Mucosa of rectum (tissue), 2 donors: Measurements from ENCODE around the gene FAM149A.

Experiments used
- H3K27ac ChIP-seq, 2 donors: one replicate each; pipeline ENCODE4 v1.7.0; 2013; ENCODE audit warnings: inconsistent platforms in 2 of 2, low read depth in 2 of 2, low read length in 2 of 2
- H3K27me3 ChIP-seq, 2 donors: one replicate each; pipeline ENCODE4 v1.7.0; 2013; ENCODE audit warnings: low read length in 2 of 2; ENCODE audit not compliant: control insufficient read depth in 2 of 2, insufficient read depth in 2 of 2
- H3K36me3 ChIP-seq, 2 donors: one replicate each; pipeline ENCODE4 v1.7.0; 2013; ENCODE audit warnings: low read length in 2 of 2; ENCODE audit not compliant: control insufficient read depth in 2 of 2, insufficient read depth in 2 of 2
- H3K4me1 ChIP-seq, 2 donors: one replicate each; pipeline ENCODE4 v1.7.0; 2013; ENCODE audit warnings: low read length in 2 of 2, mild to moderate bottlenecking in 1 of 2; ENCODE audit not compliant: control insufficient read depth in 2 of 2, insufficient read depth in 2 of 2
- H3K4me3 ChIP-seq, 2 donors: one replicate each; pipeline ENCODE4 v1.7.0; 2013; ENCODE audit warnings: low read length in 2 of 2
- H3K9ac ChIP-seq, 2 donors: one replicate each; pipeline ENCODE4 v1.7.0; 2013; ENCODE audit warnings: low read length in 2 of 2, low read depth in 1 of 2, mild to moderate bottlenecking in 1 of 2
- H3K9me3 ChIP-seq, 2 donors: one replicate each; pipeline ENCODE4 v1.7.0; 2013; ENCODE audit warnings: low read length in 2 of 2; ENCODE audit not compliant: control insufficient read depth in 2 of 2
- donor health status: healthy.
- donor health status: Normal muscosa, but diverticular disease.

FAM149A gene

GRCh38 chr4:186104114-186104889 lies at the start of gene FAM149A:
Gene FAM149A (plus strand): TSS chr4:186104704.
- no peaks in the 10 kb centered on the region for H3K9me3 ChIP-seq
- H3K9ac ChIP-seq, result peak within 1 kb of the TSS; percentile 65 to 84
- peaks cover 4 to 13% of the 10 kb centered on the region in 2 donors for H3K4me1 ChIP-seq
- peak within 1 kb of the TSS; percentile 71 for H3K4me3 ChIP-seq
- H3K27me3 ChIP-seq, result no peaks in the 10 kb centered on the region
- H3K36me3 ChIP-seq, result no peaks in the 10 kb centered on the region
- peak within 1 kb of the TSS; percentile 54 to 63 for H3K27ac ChIP-seq

GRCh38 chr4:186058253-186058979 lies 46.1 kb upstream of the FAM149A start:
- no peak overlapping the region for H3K4me3 ChIP-seq
- H3K9me3 ChIP-seq, result no peaks in the 10 kb centered on the region
- no peaks in the 10 kb centered on the region for H3K36me3 ChIP-seq
- H3K27me3 ChIP-seq, result no peaks in the 10 kb centered on the region
- H3K4me1 ChIP-seq, result no peaks in the 10 kb centered on the region
- no peak overlapping the region for H3K9ac ChIP-seq
- H3K27ac ChIP-seq, result no peak overlapping the region

GRCh38 chr4:186058980-186059316 lies 45.6 kb upstream of the FAM149A start:
- Histone ChIP-seq H3K4me1 (no peaks in the 10 kb centered on the region), H3K9ac (no peak overlapping the region), H3K27ac (no peak overlapping the region), H3K36me3 (no peaks in the 10 kb centered on the region), H3K4me3 (no peak overlapping the region), H3K9me3 (no peaks in the 10 kb centered on the region), H3K27me3 (no peaks in the 10 kb centered on the region)

- H3K27me3 ChIP-seq, result no peaks in the 10 kb centered on the region
- H3K27ac ChIP-seq, result no peak overlapping the region
- no peak overlapping the region for H3K9ac ChIP-seq
- H3K36me3 ChIP-seq, result no peaks in the 10 kb centered on the region
- H3K9me3 ChIP-seq, result no peaks in the 10 kb centered on the region
- H3K4me3 ChIP-seq, result no peak overlapping the region
- H3K4me1 ChIP-seq, result no peaks in the 10 kb centered on the region
Measured at GRCh38 chr4:186061921-186062320, 42.6 kb upstream of the FAM149A start.

- Histone ChIP-seq H3K9ac (peak overlapping the region in 1 of 2 donors; percentile 72), H3K27ac (peak overlapping the region; percentile 4 to 66), H3K4me1 (peaks cover 5% of the 10 kb centered on the region in 2 donors), H3K36me3 (no peaks in the 10 kb centered on the region), H3K4me3 (peak overlapping the region; percentile 88 to 97), H3K27me3 (no peaks in the 10 kb centered on the region), H3K9me3 (no peaks in the 10 kb centered on the region)
Measured at GRCh38 chr4:186067757-186068385, 36.6 kb upstream of the FAM149A start.

GRCh38 chr4:186068581-186069348 lies 35.7 kb upstream of the FAM149A start, which contains the start of gene TLR3:
Gene TLR3 (plus strand): TSS chr4:186069156. CDS start chr4:186076620, 7,464 bp downstream.
- Histone ChIP-seq H3K9me3 (no peaks in the 10 kb centered on the region), H3K4me1 (peaks cover 5% of the 10 kb centered on the region in 2 donors), H3K27ac (peak within 1 kb of the TSS; percentile 43 to 66), H3K9ac (peak within 1 kb of the TSS; percentile 60 to 72), H3K4me3 (peak within 1 kb of the TSS; percentile 88 to 97), H3K27me3 (no peaks in the 10 kb centered on the region), H3K36me3 (no peaks in the 10 kb centered on the region)

- H3K27ac ChIP-seq, result peak overlapping the region in 1 of 2 donors; percentile 14
- peak overlapping the region; percentile 60 to 72 for H3K9ac ChIP-seq
- H3K4me3 ChIP-seq, result peak overlapping the region; percentile 88 to 97
- H3K4me1 ChIP-seq, result peaks cover 5% of the 10 kb centered on the region in 2 donors
- no peaks in the 10 kb centered on the region for H3K36me3 ChIP-seq
- no peaks in the 10 kb centered on the region for H3K9me3 ChIP-seq
- no peaks in the 10 kb centered on the region for H3K27me3 ChIP-seq
Measured at GRCh38 chr4:186069729-186070128, 34.8 kb upstream of the FAM149A start.

GRCh38 chr4:186072516-186072915 lies 32.0 kb upstream of the FAM149A start:
- H3K4me3 ChIP-seq, result no peak overlapping the region
- no peaks in the 10 kb centered on the region for H3K27me3 ChIP-seq
- H3K9me3 ChIP-seq, result no peaks in the 10 kb centered on the region
- H3K27ac ChIP-seq, result no peak overlapping the region
- H3K36me3 ChIP-seq, result peaks cover 0 to 3% of the 10 kb centered on the region in 2 donors
- H3K4me1 ChIP-seq, result peaks cover 5% of the 10 kb centered on the region in 2 donors
- H3K9ac ChIP-seq, result no peak overlapping the region

- no peaks in the 10 kb centered on the region for H3K27me3 ChIP-seq
- H3K27ac ChIP-seq, result no peak overlapping the region
- no peaks in the 10 kb centered on the region for H3K9me3 ChIP-seq
- peaks cover 0 to 5% of the 10 kb centered on the region in 2 donors for H3K4me1 ChIP-seq
- peaks cover 3 to 5% of the 10 kb centered on the region in 2 donors for H3K36me3 ChIP-seq
- H3K9ac ChIP-seq, result no peak overlapping the region
- H3K4me3 ChIP-seq, result no peak overlapping the region
Measured at GRCh38 chr4:186074189-186074588, 30.3 kb upstream of the FAM149A start.
